Neural cell (in vitro differentiated cells): ENCODE measurements around the gene ALDH7A1.

ENCODE experiments used
- CTCF ChIP-seq: fragments of 450-650 bp; IDR thresholded peaks from 2 replicates; pipeline ENCODE4 v1.5.1; 2014; ENCODE audit warnings: antibody characterized with exemption, mild to moderate bottlenecking, moderate library complexity; ENCODE audit not compliant: poor library complexity, severe bottlenecking
- EP300 ChIP-seq: fragments of 450-650 bp; conservative IDR thresholded peaks from 2 replicates; pipeline ENCODE4 v1.6.1; 2014; ENCODE audit warnings: antibody characterized with exemption, mild to moderate bottlenecking, moderate library complexity; ENCODE audit not compliant: poor library complexity, severe bottlenecking
- MXI1 ChIP-seq: fragments of 450-650 bp; conservative IDR thresholded peaks from 2 replicates; pipeline ENCODE4 v1.6.1; 2014; ENCODE audit warnings: antibody characterized with exemption, mild to moderate bottlenecking; ENCODE audit not compliant: poor library complexity, severe bottlenecking
- POLR2AphosphoS5 ChIP-seq: IDR thresholded peaks from 2 replicates; pipeline ENCODE4 v1.6.1; 2012
- SMC3 ChIP-seq: fragments of 450-650 bp; conservative IDR thresholded peaks from 2 replicates; pipeline ENCODE4 v1.6.1; 2014; ENCODE audit warnings: antibody characterized with exemption, mild to moderate bottlenecking, moderate library complexity; ENCODE audit not compliant: poor library complexity

- TF ChIP-seq CTCF (no peak), POLR2AphosphoS5 (no peak), EP300 (no peak), MXI1 (no peak), SMC3 (no peak)
Observed at GRCh38 chr5:126575644-126576043, 19.4 kb downstream of the ALDH7A1 start.
